ENCODE data around the gene IL19.
A peak's percentile ranks its signal among the peaks of the same experiment; 100 is the strongest.

The IL19 gene

DNA sequence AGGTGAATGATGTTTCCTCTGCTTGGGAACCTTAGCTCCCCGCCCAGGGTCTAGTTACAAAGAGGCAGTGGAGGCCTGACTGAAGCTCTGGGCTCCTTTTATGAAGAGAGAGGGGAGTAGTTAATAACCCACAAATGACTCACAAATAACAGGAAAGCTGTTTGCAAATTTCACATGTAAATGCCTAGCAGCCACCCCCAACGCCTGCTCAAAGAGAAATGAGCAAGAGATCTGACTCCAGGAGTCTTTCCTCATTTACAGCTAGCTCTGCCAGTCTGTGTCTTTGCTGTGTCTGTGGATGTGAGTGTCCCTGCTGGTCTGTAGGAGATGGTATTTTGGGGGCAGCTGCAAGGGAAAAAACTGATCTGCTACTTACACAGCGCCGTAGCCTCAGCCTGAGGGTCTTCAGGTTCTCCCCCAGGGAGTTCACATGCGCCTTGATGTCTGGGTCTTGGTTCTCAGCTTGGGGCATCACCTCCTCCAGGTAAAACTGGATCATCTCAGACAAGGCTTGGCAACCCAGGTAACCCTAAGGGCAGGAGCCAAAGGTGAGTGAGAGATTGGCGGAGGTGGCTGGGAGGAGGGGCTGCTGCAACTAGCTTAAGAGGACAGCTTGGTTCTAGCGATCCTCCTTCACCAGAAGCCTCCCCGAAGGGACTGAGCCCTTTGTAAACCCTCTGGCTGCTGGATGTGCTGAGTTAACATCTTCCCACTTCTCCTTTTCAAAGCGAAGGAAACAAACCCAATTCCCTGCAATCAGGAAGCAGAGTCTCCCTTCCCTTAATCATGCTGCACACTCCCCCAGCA is at the start of gene IL19:
Gene IL19 (plus strand): TSS at position 243 of the 807 bp plus-strand sequence. CDS start 65,890 bp downstream, outside the sequence.
- no peak for DNase-seq

GRCh38 chr1:206721454-206721853 is 49.1 kb upstream of the IL19 start:
- DNase-seq = no peak

- DNase-seq = peak; percentile 28
Observed at GRCh38 chr1:206722751-206723461, 47.7 kb upstream of the IL19 start.

DNA sequence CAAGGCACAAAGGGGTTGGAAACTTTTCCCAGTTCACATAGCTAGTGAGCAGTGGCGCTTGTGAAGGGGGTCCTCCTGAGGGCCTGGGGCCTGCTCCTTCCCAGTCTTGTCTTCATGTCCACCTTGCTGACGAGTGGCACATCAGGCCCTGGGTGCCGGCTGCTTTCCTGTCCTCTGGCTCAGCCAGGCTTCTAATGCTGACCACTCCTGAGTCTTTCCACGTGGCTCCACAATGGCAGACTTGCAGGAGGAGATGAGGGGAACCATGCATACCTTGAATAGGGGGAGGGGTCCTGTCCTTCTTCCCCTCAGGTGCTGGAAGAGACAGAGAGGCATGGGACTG is 47.1 kb upstream of the IL19 start:
- peak; percentile 11 for DNase-seq

DNA sequence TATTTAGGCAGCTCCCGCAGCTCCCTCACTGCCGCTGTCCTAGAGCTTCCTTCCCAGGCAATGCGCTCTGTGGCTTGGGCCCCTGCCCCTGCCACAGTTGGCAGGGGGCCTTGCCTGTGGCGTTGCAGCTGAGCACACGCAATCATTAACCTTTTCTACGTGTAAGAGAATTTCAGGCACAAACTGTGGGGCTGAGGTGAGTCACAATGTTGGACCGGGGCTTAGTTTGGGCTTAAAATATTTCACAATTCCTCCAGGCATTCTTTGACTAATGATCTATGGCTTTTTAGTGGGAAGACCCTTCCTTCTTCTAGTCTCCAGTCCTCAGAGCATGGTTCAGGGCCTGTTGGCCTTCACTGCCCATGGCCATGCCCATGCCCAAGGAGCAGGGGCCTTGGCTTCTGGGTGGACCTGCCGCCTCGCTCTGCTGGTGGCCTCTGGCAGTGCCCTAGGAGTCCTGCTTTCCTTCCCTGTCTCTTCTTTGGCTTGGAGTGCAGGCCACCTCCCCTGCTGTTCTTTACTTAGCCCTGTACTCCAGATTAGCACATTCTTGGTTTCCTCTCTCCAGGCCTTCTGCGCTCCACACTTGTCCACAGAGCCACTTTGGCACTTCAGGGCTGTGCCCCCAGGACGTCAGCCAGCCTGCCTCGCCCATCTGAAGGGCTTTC is 46.6 kb upstream of the IL19 start:
- DNase-seq = no peak

DNA sequence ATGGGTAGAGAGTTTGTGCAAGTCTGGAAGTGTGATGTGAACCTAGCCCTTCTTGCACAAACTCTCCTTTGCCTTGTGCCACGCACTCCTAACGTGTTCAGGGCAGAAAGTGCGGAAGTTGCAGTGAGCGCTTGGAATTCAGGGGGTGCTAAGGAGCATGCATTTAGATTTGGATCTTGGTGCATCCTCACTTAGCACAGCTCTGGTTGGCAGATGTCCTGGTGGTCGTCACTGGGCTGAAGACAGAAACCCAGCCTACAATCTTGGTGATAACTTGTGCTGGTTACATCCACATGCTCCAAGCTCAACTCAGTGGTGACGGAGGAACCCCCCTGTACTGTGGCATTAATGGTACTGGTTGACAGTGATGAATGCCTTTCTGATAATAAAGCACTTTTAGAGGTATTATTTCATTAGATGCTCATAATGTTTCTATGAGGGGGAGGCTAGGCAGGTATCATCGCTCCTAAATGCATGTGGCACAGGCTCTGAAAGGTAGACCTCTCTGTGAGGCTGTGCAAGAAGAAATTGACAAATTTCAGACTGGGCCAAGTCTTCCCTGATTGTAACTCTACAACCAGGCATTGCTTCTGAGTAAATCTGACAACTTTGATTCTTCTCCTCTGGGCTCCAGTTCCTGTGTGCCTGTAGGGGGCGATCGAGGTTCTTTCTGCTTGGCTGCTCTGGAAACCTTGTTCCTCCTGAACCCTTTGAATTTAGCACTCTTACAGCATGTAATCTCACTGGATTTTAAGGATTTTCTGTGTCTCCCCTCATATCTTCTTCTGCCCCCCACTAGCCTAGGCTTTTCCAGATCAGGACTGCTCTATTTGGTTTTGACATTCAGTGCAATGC is 45.2 kb upstream of the IL19 start:
- peak; percentile 47 for DNase-seq

DNA sequence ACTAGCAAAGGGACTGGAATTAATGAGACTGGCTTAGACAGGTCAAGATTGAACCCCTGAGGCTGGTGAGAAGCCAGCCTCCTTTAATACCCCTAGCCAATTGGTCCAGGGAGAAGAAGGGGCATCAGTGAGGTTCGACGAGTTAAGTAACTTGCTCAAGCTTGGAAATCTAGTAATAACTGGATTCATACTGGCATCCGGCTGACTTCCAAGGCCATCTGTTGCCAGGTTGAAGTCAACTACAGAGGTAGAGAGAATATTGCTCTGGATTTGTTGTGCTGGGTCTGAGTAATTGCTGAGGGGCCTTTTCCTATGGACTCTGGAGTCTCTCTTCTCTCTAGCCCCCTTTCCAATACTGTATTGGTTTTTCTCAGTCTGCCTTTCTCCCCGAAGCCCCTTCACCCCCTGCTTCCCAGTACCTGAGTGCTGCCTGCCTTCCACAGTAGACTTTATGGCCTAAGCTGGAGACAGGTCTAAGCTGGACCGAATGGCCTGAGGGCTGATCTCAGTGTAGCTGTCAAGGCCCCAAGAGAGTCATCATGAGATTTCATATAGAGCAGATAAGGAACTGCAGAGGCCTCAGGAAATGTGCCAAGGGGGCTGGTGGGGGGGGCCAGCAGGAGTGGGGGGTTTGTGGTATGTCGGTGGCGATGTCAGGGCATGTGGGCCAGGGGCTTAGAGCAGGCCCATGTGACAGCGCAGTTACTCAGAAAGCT is 42.4 kb upstream of the IL19 start:
- no peak for DNase-seq

- no peak for DNase-seq
Observed at GRCh38 chr1:206728697-206728987, 41.9 kb upstream of the IL19 start.

GRCh38 chr1:206729050-206729449 is 41.5 kb upstream of the IL19 start:
- no peak for DNase-seq

- no peak for DNase-seq
Observed at GRCh38 chr1:206729507-206729906, 41.1 kb upstream of the IL19 start.

- DNase-seq = no peak
Observed at GRCh38 chr1:206732508-206732907, 38.1 kb upstream of the IL19 start.

GRCh38 chr1:206732992-206733391 is 37.6 kb upstream of the IL19 start:
- no peak for DNase-seq

- DNase-seq = peak; percentile 48
Observed at GRCh38 chr1:206734499-206735142, 36.0 kb upstream of the IL19 start.

DNA sequence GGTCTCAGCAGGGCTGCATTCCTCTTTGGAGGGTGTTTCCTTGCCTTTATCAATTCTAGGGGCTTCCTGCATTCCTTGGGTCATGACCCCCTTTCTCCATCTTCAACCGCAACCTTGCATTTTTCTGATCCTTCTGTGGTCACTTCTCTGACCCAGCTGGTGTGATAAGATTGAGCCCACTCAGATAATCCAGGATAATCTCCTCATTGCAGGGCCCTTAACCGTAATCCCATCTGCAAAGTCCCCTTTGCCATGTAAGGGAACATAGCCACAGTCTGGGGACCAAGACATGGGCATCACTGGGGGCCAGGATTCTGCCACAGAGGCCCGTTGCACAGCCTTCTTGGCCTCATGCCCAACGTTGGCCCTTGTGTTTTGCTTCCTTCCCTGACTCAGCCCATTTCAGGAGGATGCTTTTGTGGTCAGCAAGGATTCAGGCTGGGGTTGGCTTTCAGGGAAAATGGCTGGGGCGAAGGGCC is 35.0 kb upstream of the IL19 start:
- DNase-seq = no peak

- no peak for DNase-seq
Observed at GRCh38 chr1:206736878-206737728, 33.5 kb upstream of the IL19 start.

GRCh38 chr1:206737729-206738201 is 32.8 kb upstream of the IL19 start:
- DNase-seq = no peak

DNA sequence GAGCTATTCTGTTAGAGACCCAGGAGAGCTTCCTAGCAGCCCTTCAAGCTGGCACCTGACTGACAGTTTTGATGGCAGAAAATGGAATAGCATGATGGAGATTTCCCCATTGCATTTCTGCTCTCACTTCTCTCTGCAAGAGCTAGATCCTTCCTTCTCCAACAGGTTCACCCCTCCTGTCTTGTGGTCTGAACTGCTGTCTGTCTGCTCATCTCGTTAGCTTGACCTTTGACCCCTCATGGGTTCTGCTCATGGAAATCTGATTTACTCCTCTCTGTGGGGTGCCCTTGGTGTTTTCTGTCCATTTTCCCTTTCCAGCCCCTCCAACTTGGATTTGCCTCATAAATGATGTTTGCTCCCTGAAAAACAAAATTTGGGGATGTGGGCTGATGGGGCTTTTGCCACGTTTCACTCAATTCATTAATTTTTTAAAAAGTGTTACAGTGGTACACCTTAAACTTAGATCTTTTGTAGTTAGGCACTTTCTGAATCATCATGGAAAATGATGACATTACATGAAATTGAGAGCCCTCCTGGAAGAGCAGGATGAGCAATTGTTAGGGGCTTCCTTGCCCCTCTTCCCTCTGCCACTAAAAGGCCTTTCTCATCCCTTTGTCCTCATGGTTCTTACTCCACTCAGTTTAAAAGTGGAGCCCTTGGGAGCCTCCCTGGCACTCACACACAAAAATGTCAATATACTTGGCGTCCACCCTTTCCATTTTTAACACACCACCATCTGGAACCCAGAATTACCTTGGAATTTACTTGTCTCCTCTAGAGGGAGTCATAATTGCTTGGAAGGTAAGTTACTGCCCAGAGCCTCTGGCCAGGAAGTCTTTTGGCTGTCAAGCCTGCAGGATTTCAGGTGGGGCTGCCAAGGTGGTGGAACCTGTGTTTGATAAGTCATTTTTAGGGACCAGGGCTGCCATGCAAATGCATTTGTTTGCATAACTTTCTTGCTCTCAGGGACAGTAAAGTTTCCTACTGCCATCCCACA is 31.9 kb upstream of the IL19 start:
- no peak for DNase-seq

DNA sequence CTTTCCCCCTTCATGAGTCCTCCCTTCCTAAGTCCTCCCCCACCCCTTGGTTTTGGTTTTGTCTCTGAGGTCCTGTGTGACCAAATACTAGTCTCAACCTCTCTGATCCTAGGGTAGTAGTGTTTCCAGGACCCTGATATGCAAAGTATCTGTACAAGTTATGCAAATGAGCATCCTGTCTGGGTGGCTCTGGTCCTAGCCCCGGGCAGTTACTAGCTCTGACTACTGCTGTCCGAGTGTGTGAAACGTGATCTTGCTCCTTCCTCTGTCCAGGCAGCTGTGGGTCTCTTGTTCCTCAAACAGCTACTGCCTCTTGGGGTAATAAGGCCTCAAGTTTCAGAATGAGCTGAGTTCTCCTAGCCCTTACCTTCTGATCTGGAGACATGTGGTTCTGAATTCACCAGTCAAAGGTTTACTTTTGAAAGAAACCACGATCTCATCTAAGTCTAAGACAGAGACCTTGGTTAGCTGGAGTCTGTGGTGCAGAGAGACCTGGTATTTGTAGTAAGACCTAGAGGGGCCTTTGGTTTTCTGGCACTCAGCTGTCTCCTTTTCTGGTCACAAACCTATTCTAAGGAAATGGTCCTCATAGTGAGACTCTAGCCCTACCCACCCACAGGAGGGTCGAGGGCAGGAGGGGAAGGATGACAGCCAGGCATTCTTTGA is 31.0 kb upstream of the IL19 start:
- no peak for DNase-seq

Measured in femur (tissue), 1 donor.